Thymus (tissue), 11 donors: ENCODE data around the gene PSMB9. TPM values are rescaled to one million over a fixed set of nuclear protein-coding genes. Genes with fewer than 3 reads are reported as not detected.

Source experiments
- DNase-seq, 9 donors: peaks; one replicate each; pipeline ENCODE4 v3.0.0-alpha.2; 2013; ENCODE audit warnings: low spot score in 9 of 9, low read depth in 6 of 9, missing footprints in 1 of 9
- H3K27ac ChIP-seq, 2 donors: one replicate each; pipeline ENCODE4 v1.5.1; 2013; ENCODE audit warnings: control low read depth in 1 of 2, low read depth in 1 of 2, low read length in 1 of 2, mild to moderate bottlenecking in 1 of 2, moderate library complexity in 1 of 2
- H3K27me3 ChIP-seq, 2 donors: one replicate each; pipeline ENCODE4 v1.5.1; 2013; ENCODE audit warnings: low read length in 1 of 2; ENCODE audit not compliant: control insufficient read depth in 2 of 2, insufficient read depth in 1 of 2
- H3K36me3 ChIP-seq, 2 donors: one replicate each; pipeline ENCODE4 v1.5.1; 2013; ENCODE audit warnings: low read length in 1 of 2, mild to moderate bottlenecking in 1 of 2, moderate library complexity in 1 of 2; ENCODE audit not compliant: control insufficient read depth in 2 of 2, insufficient read depth in 2 of 2
- H3K4me1 ChIP-seq, 2 donors: one replicate each; pipeline ENCODE4 v1.5.1; 2013; ENCODE audit warnings: low read length in 2 of 2; ENCODE audit not compliant: control insufficient read depth in 2 of 2, insufficient read depth in 2 of 2
- H3K4me3 ChIP-seq, 2 donors: one replicate each; pipeline ENCODE4 v1.5.1; 2013; ENCODE audit warnings: low read length in 2 of 2, control low read depth in 1 of 2, mild to moderate bottlenecking in 1 of 2
- H3K9me3 ChIP-seq, 2 donors: one replicate each; pipeline ENCODE4 v1.5.1; 2013; ENCODE audit warnings: low read length in 1 of 2, mild to moderate bottlenecking in 1 of 2; ENCODE audit not compliant: control insufficient read depth in 2 of 2, insufficient read depth in 1 of 2
- WGBS: extraction: QIAGEN DNeasy Blood & Tissue Kit; methylation state at CpG from one replicate; pipeline ENCODE4 v1.1.7; 2013; 5-methylcytosine and 5-hydroxymethylcytosine counted together
- polyA plus RNA-seq: library from polyadenylated mRNA; stranded (reverse); fragments of 200-250 nt; gene quantifications from one replicate; pipeline ENCODE4 v1.2.3, GENCODE V29; 2013
- total RNA-seq: library from RNA; stranded (reverse); fragments of 120-200 nt; gene quantifications from one replicate; pipeline ENCODE4 v1.2.4, GENCODE V29; 2013
- donor health status: healthy.

The PSMB9 gene
- total and polyA plus RNA-seq, 2 donors: 143 to 159 TPM

GRCh38 chr6:32852018-32852843 lies 1.8 kb upstream of the PSMB9 start:
- Histone ChIP-seq H3K36me3 (peaks cover 31 to 58% of the 10 kb centered on the region in 2 donors), H3K4me1 (peaks cover 18 to 44% of the 10 kb centered on the region in 2 donors)

GRCh38 chr6:32852844-32853540 lies 1.0 kb upstream of the PSMB9 start:
- peak overlapping the region; percentile 83 to 100 for H3K4me3 ChIP-seq
- WGBS: under 1% methylated on average over 41 of the region's 41 CpGs
- peaks cover 16 to 44% of the 10 kb centered on the region in 2 donors for H3K4me1 ChIP-seq
- DNase-seq: peak in 2 of 9 donors; percentile 36 to 62
- H3K36me3 ChIP-seq: peaks cover 30 to 58% of the 10 kb centered on the region in 2 donors
- H3K9me3 ChIP-seq: no peaks in the 10 kb centered on the region
- H3K27ac ChIP-seq: peak overlapping the region; percentile 95 to 96
- H3K27me3 ChIP-seq: peaks cover 0 to 2% of the 10 kb centered on the region in 2 donors

More at GRCh38 chr6:32852018-32852843, 1.8 kb upstream of the PSMB9 start:
- Histone ChIP-seq H3K27ac (peak overlapping the region; percentile 95 to 96), H3K27me3 (peaks cover 0 to 2% of the 10 kb centered on the region in 2 donors), H3K4me3 (peak overlapping the region; percentile 83 to 100), H3K9me3 (no peaks in the 10 kb centered on the region)
- WGBS: 58% methylated on average over 23 of the region's 23 CpGs
- DNase-seq: no peak

GRCh38 chr6:32854376-32855178 lies 585 bp downstream of the PSMB9 start:
- peak in 6 of 9 donors; percentile 52 to 87 (median 70) for DNase-seq
- H3K9me3 ChIP-seq: no peaks in the 10 kb centered on the region
- peaks cover 0 to 2% of the 10 kb centered on the region in 2 donors for H3K27me3 ChIP-seq
- H3K27ac ChIP-seq: peak overlapping the region; percentile 95 to 96
- H3K36me3 ChIP-seq: peaks cover 33 to 61% of the 10 kb centered on the region in 2 donors
- H3K4me3 ChIP-seq: peak overlapping the region; percentile 83 to 100
- peaks cover 16 to 44% of the 10 kb centered on the region in 2 donors for H3K4me1 ChIP-seq
- 15% methylated on average over 24 of the region's 24 CpGs for WGBS

GRCh38 chr6:32855467-32856174 lies 1.6 kb downstream of the PSMB9 start:
- no peak overlapping the region for H3K4me3 ChIP-seq
- 92% methylated on average over 8 of the region's 8 CpGs for WGBS
- peak overlapping the region in 1 of 2 donors; percentile 95 for H3K27ac ChIP-seq
- peaks cover 28 to 60% of the 10 kb centered on the region in 2 donors for H3K36me3 ChIP-seq
- H3K9me3 ChIP-seq: no peaks in the 10 kb centered on the region
- peaks cover 0 to 2% of the 10 kb centered on the region in 2 donors for H3K27me3 ChIP-seq
- peaks cover 16 to 44% of the 10 kb centered on the region in 2 donors for H3K4me1 ChIP-seq
- DNase-seq: no peak

GRCh38 chr6:32857156-32857891 lies 3.3 kb downstream of the PSMB9 start:
- Histone ChIP-seq H3K27me3 (peaks cover 0 to 2% of the 10 kb centered on the region in 2 donors), H3K9me3 (no peaks in the 10 kb centered on the region), H3K4me1 (peaks cover 8 to 28% of the 10 kb centered on the region in 2 donors), H3K4me3 (no peak overlapping the region), H3K27ac (no peak overlapping the region), H3K36me3 (peaks cover 22 to 52% of the 10 kb centered on the region in 2 donors)
- no peak for DNase-seq
- 90% methylated on average over 14 of the region's 14 CpGs for WGBS

- no peak overlapping the region for H3K27ac ChIP-seq
- WGBS: 96% methylated on average over 5 of the region's 5 CpGs
- peaks cover 0 to 2% of the 10 kb centered on the region in 2 donors for H3K27me3 ChIP-seq
- no peak for DNase-seq
- H3K36me3 ChIP-seq: peaks cover 22 to 52% of the 10 kb centered on the region in 2 donors
- no peak overlapping the region for H3K4me3 ChIP-seq
- H3K4me1 ChIP-seq: peaks cover 5 to 21% of the 10 kb centered on the region in 2 donors
- H3K9me3 ChIP-seq: no peaks in the 10 kb centered on the region
These were observed 4.2 kb downstream of the PSMB9 start for GRCh38 chr6:32858194-32858593.

GRCh38 chr6:32860674-32861073 lies 6.7 kb downstream of the PSMB9 start:
- Histone ChIP-seq H3K27ac (peak overlapping the region in 1 of 2 donors; percentile 27), H3K9me3 (no peaks in the 10 kb centered on the region), H3K4me1 (peaks cover 0 to 6% of the 10 kb centered on the region in 2 donors), H3K4me3 (no peak overlapping the region), H3K27me3 (no peaks in the 10 kb centered on the region), H3K36me3 (peaks cover 22 to 52% of the 10 kb centered on the region in 2 donors)
- no peak for DNase-seq
- WGBS: 93% methylated on average over 1 of the region's 1 CpG

GRCh38 chr6:32862725-32863124 lies 8.7 kb downstream of the PSMB9 start:
- no peak for DNase-seq
- peaks cover 17 to 34% of the 10 kb centered on the region in 2 donors for H3K36me3 ChIP-seq
- H3K9me3 ChIP-seq: no peaks in the 10 kb centered on the region
- no peaks in the 10 kb centered on the region for H3K27me3 ChIP-seq
- H3K4me3 ChIP-seq: no peak overlapping the region
- H3K4me1 ChIP-seq: peaks cover 10 to 11% of the 10 kb centered on the region in 2 donors
- H3K27ac ChIP-seq: no peak overlapping the region
- 97% methylated on average over 3 of the region's 3 CpGs for WGBS
